Neuron (in vitro differentiated cells): ENCODE results near the gene SAMD4A.

Experiments used
- H2AFZ ChIP-seq: one replicate; pipeline ENCODE4 v1.6.1; 2013; ENCODE audit warnings: low read depth, mild to moderate bottlenecking, inconsistent platforms, low read length, moderate library complexity
- H3K27me3 ChIP-seq: one replicate; pipeline ENCODE4 v1.6.1; 2013; ENCODE audit warnings: low read length; ENCODE audit not compliant: insufficient read depth
- H3K36me3 ChIP-seq: one replicate; pipeline ENCODE4 v1.6.1; 2013; ENCODE audit warnings: low read length; ENCODE audit not compliant: insufficient read depth
- H3K4me1 ChIP-seq: one replicate; pipeline ENCODE4 v1.6.1; 2013; ENCODE audit warnings: low read length; ENCODE audit not compliant: insufficient read depth
- H3K4me3 ChIP-seq: 2 replicates; pipeline ENCODE4 v1.5.1; 2013; ENCODE audit warnings: mild to moderate bottlenecking, low read length, moderate library complexity
- H3K9me3 ChIP-seq: one replicate; pipeline ENCODE4 v1.6.1; 2013; ENCODE audit warnings: low read length

SAMD4A gene

GRCh38 chr14:54669721-54670561, 103.0 kb downstream of the SAMD4A start:
- Histone ChIP-seq H3K9me3 (no peaks in the 10 kb centered on the region), H3K4me1 (peaks cover 33% of the 10 kb centered on the region), H3K27me3 (no peaks in the 10 kb centered on the region), H2AFZ (no peak overlapping the region), H3K36me3 (peaks cover 4% of the 10 kb centered on the region), H3K4me3 (no peak overlapping the region)

DNA sequence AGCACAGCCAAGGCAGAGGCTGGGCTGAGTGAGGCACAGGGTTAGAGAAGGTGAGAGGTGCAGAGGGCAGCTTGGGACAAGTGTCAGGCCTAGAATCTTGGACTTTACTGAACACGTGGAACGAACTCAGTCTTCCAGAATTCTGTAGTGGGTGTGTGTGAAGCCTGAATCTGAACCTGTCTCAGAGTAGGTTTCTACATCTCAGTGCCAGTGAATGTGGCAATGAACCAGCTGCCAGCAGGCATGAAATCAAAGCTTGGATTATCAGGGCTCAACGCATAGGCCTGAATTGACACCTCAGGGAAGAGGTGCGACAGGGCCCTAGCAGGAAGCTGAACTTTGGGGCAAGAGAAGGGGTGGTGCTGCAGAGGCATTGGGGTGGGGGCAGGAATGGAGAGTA, 104.6 kb downstream of the SAMD4A start:
- Histone ChIP-seq H3K9me3 (no peaks in the 10 kb centered on the region), H2AFZ (no peak overlapping the region), H3K27me3 (no peaks in the 10 kb centered on the region), H3K36me3 (peaks cover 4% of the 10 kb centered on the region), H3K4me1 (peaks cover 46% of the 10 kb centered on the region), H3K4me3 (no peak overlapping the region)

- H3K36me3 ChIP-seq = peaks cover 4% of the 10 kb centered on the region
- H3K4me3 ChIP-seq = no peak overlapping the region
- H3K9me3 ChIP-seq = no peaks in the 10 kb centered on the region
- no peak overlapping the region for H2AFZ ChIP-seq
- peaks cover 50% of the 10 kb centered on the region for H3K4me1 ChIP-seq
- H3K27me3 ChIP-seq = no peaks in the 10 kb centered on the region
Observed at GRCh38 chr14:54672181-54672580, 105.3 kb downstream of the SAMD4A start.

GRCh38 chr14:54672688-54673087, 105.8 kb downstream of the SAMD4A start:
- no peak overlapping the region for H2AFZ ChIP-seq
- H3K9me3 ChIP-seq = no peaks in the 10 kb centered on the region
- H3K36me3 ChIP-seq = peaks cover 4% of the 10 kb centered on the region
- H3K4me3 ChIP-seq = no peak overlapping the region
- no peaks in the 10 kb centered on the region for H3K27me3 ChIP-seq
- peaks cover 49% of the 10 kb centered on the region for H3K4me1 ChIP-seq

- Histone ChIP-seq H3K9me3 (no peaks in the 10 kb centered on the region), H3K27me3 (no peaks in the 10 kb centered on the region), H3K36me3 (peaks cover 4% of the 10 kb centered on the region), H2AFZ (no peak overlapping the region), H3K4me3 (no peak overlapping the region), H3K4me1 (peaks cover 55% of the 10 kb centered on the region)
Observed at GRCh38 chr14:54673193-54674045, 106.5 kb downstream of the SAMD4A start.

DNA sequence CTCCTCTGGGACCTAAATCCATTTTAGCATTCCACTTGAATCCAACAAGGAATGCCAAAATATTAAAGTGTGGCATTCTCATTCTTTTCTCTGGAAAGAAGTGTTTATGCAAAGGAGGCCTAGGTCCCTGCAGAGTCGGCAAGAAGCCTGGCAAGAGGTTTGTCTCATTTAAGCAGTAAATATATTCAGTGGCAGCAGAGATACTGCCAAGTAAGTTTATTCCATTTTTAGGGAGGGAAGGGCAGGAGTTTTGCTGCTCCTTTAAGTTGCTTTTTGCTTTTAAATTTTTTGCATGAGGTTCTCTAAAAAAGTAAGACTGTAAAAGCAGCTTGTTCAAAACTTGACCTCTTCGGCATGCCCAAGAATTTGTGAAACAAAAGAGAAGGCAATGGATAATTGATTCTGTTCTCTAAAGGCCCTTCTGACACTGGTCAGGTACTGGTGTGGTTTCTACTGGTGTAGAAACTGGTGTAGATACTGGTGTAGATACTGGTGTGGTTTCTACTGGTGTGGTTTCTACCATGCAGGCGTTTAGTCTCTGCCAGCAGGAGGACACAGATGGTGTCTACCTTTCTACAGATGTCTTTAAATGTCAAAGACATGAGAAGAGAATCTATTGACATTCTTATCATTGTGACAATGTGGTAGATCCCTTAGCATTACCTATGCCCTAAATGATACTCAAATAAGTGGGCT, 107.3 kb downstream of the SAMD4A start:
- Histone ChIP-seq H3K36me3 (no peaks in the 10 kb centered on the region), H3K4me1 (peaks cover 61% of the 10 kb centered on the region), H3K27me3 (no peaks in the 10 kb centered on the region), H3K4me3 (no peak overlapping the region), H3K9me3 (no peaks in the 10 kb centered on the region), H2AFZ (no peak overlapping the region)

- Histone ChIP-seq H2AFZ (no peak overlapping the region), H3K9me3 (no peaks in the 10 kb centered on the region), H3K4me1 (peaks cover 60% of the 10 kb centered on the region), H3K36me3 (no peaks in the 10 kb centered on the region), H3K27me3 (no peaks in the 10 kb centered on the region), H3K4me3 (no peak overlapping the region)
Observed at GRCh38 chr14:54675236-54676128, 108.6 kb downstream of the SAMD4A start.

DNA sequence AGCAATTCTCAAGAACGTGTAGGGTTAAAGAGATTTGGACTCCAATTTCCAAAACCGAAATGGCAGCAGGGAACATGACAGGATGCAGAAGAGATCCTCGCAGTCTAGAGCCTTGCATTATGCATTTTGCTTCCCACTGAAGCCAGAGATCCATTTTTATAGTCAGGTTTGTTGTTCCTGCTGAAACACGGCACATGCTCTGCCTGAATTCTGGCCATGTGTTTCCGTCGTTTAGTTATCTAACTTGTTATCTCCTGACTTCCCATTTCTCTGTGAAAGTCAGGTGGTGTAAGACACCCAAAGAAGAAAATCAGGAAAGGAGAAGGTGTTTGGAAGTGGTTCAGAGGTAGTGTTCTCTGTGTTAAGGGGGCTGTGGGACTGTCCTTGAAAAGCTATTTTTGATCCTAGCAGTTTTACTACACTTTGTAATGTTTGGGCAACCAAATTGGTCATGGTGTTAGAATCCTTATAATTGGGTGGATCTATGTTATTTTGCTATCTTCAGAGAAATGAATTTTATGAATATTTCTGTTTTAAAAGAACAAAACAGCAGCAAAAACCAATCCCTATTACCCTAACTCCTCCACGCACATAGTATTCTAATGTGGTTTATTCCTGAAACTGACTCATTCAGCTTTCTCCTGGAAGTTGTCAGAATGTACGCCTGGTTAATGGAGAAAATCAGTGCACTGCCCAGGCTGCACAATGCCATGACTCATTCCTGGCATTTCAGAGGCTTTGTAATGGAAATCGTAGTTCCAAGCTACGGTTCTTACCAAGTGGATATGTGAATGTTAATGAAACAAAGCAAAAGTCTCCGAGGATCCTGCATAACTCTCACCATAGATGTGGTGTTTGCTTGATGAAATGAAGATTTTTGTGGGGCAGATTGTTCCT, 110.1 kb downstream of the SAMD4A start:
- peaks cover 60% of the 10 kb centered on the region for H3K4me1 ChIP-seq
- no peaks in the 10 kb centered on the region for H3K9me3 ChIP-seq
- no peaks in the 10 kb centered on the region for H3K27me3 ChIP-seq
- peak overlapping the region; percentile 28 for H3K4me3 ChIP-seq
- H3K36me3 ChIP-seq = no peaks in the 10 kb centered on the region
- no peak overlapping the region for H2AFZ ChIP-seq

DNA sequence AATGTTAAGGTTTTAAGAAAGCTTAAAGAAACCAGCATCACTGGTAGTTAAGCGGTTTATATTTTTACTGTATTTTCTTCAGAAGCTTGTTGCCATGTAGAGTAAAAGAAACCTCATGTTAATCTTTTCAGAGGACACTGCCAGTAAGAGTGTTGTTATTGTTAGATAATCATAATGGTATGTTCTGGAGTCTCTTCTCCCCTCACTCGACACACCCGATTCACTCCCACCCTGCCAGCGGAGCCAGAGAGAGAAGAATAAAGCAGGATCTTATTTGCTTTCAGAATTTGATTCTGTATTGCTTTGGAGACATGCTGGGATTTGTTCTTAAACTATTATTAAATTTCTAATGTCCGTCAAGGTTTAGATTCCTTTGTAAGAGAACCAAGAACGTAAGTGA, 113.7 kb downstream of the SAMD4A start:
- Histone ChIP-seq H3K4me3 (no peak overlapping the region), H3K4me1 (peaks cover 38% of the 10 kb centered on the region), H3K27me3 (no peaks in the 10 kb centered on the region), H2AFZ (no peak overlapping the region), H3K9me3 (no peaks in the 10 kb centered on the region), H3K36me3 (no peaks in the 10 kb centered on the region)

GRCh38 chr14:54681811-54682261, 114.9 kb downstream of the SAMD4A start:
- Histone ChIP-seq H3K4me3 (no peak overlapping the region), H3K27me3 (no peaks in the 10 kb centered on the region), H3K4me1 (peaks cover 26% of the 10 kb centered on the region), H3K9me3 (peaks cover 3% of the 10 kb centered on the region), H2AFZ (no peak overlapping the region), H3K36me3 (no peaks in the 10 kb centered on the region)

- H3K9me3 ChIP-seq = peaks cover 3% of the 10 kb centered on the region
- no peak overlapping the region for H2AFZ ChIP-seq
- peaks cover 21% of the 10 kb centered on the region for H3K4me1 ChIP-seq
- no peak overlapping the region for H3K4me3 ChIP-seq
- H3K27me3 ChIP-seq = no peaks in the 10 kb centered on the region
- no peaks in the 10 kb centered on the region for H3K36me3 ChIP-seq
Observed at GRCh38 chr14:54682578-54682977, 115.7 kb downstream of the SAMD4A start.
